ENCODE measurements around the gene CCDC120.

The CCDC120 gene

GRCh38 chrX:49064303-49064702 lies 5.5 kb downstream of the CCDC120 start:
- DNase-seq: no peak
- Histone ChIP-seq H3K27me3 (no peaks in the 10 kb centered on the region), H3K4me1 (no peaks in the 10 kb centered on the region), H3K4me3 (no peak overlapping the region), H3K36me3 (peaks cover 0 to 43% (median 0%) of the 10 kb centered on the region in 3 donors), H3K27ac (no peak overlapping the region), H3K9me3 (no peaks in the 10 kb centered on the region)
- intact Hi-C loops (cut with DNase I; ENCODE audit: low total_unique reads): no loop called here
- TF ChIP-seq CTCF (IDR thresholded peaks at IDR 0.05): no peak

GRCh38 chrX:49064735-49065134 lies 5.9 kb downstream of the CCDC120 start:
- no peaks in the 10 kb centered on the region for H3K9me3 ChIP-seq
- intact Hi-C loops (cut with DNase I; ENCODE audit: low total_unique reads): no loop called here
- no peaks in the 10 kb centered on the region for H3K27me3 ChIP-seq
- TF ChIP-seq CTCF (IDR thresholded peaks at IDR 0.05): no peak
- no peak for DNase-seq
- H3K27ac ChIP-seq: no peak overlapping the region
- H3K4me3 ChIP-seq: no peak overlapping the region
- peaks cover 0 to 43% (median 0%) of the 10 kb centered on the region in 3 donors for H3K36me3 ChIP-seq
- H3K4me1 ChIP-seq: no peaks in the 10 kb centered on the region

- H3K27me3 ChIP-seq: no peaks in the 10 kb centered on the region
- no peaks in the 10 kb centered on the region for H3K4me1 ChIP-seq
- DNase-seq: no peak
- TF ChIP-seq CTCF (IDR thresholded peaks at IDR 0.05): no peak
- no peaks in the 10 kb centered on the region for H3K9me3 ChIP-seq
- H3K4me3 ChIP-seq: no peak overlapping the region
- intact Hi-C loops (cut with DNase I; ENCODE audit: low total_unique reads): no loop called here
- H3K27ac ChIP-seq: no peak overlapping the region
- peaks cover 0 to 43% (median 0%) of the 10 kb centered on the region in 3 donors for H3K36me3 ChIP-seq
Observed at GRCh38 chrX:49066278-49066677, 7.5 kb downstream of the CCDC120 start.

- no peaks in the 10 kb centered on the region for H3K4me1 ChIP-seq
- H3K36me3 ChIP-seq: peaks cover 0 to 43% (median 0%) of the 10 kb centered on the region in 3 donors
- no peak overlapping the region for H3K4me3 ChIP-seq
- DNase-seq: no peak
- TF ChIP-seq CTCF (IDR thresholded peaks at IDR 0.05): no peak
- no peak overlapping the region for H3K27ac ChIP-seq
- no peaks in the 10 kb centered on the region for H3K9me3 ChIP-seq
- H3K27me3 ChIP-seq: no peaks in the 10 kb centered on the region
- intact Hi-C loops (cut with DNase I; ENCODE audit: low total_unique reads): no loop called here
Observed at GRCh38 chrX:49066690-49067089, 7.9 kb downstream of the CCDC120 start.

GRCh38 chrX:49067285-49068120 lies 8.7 kb downstream of the CCDC120 start:
- intact Hi-C loops (cut with DNase I; ENCODE audit: low total_unique reads): no loop called here
- no peak for TF ChIP-seq CTCF (IDR thresholded peaks at IDR 0.05)
- Histone ChIP-seq H3K9me3 (no peaks in the 10 kb centered on the region), H3K27me3 (no peaks in the 10 kb centered on the region), H3K4me1 (peaks cover 0 to 7% (median 3%) of the 10 kb centered on the region in 4 donors), H3K36me3 (peaks cover 0 to 39% (median 0%) of the 10 kb centered on the region in 3 donors), H3K4me3 (no peak overlapping the region), H3K27ac (no peak overlapping the region)
- DNase-seq: no peak
